H1 (cell line): ENCODE data around the gene B3GALT5. TPM values are rescaled to one million over a fixed set of nuclear protein-coding genes. Genes with fewer than 3 reads are reported as not detected.

Source experiments
- CTCF ChIA-PET: fragments of 300-600 bp; sonication (Branson Sonifier 250); formaldehyde crosslinking; loops from one replicate; lab custom pipeline; 2021; ENCODE audit not compliant: partially characterized antibody; lab: Charles Lee
- POLR2A ChIA-PET: fragments of 300-600 bp; sonication (Branson Sonifier 250); formaldehyde crosslinking; loops from one replicate; lab custom pipeline; 2021; ENCODE audit warnings: inconsistent platforms; ENCODE audit not compliant: partially characterized antibody; lab: Charles Lee
- DNase-seq, 2 experiments: peaks; one replicate each; pipeline versions ENCODE4 v3.0.0 to v3.0.0-alpha.2; 2010 to 2022; ENCODE audit warnings: low spot score in 2 of 2, low read depth in 1 of 2, mixed read lengths in 1 of 2
- FAIRE-seq: peaks from 2 replicates; lab custom pipeline; 2011; peaks lifted over from hg19 to GRCh38; lab: Jason Lieb, UNC
- H2AFZ ChIP-seq: 2 replicates; pipeline ENCODE4 v1.8.1; 2012; ENCODE audit warnings: low read length, inconsistent platforms
- H2AK5ac ChIP-seq: 2 replicates; pipeline ENCODE4 v1.6.1; 2013; ENCODE audit warnings: low read depth, low read length
- H2BK120ac ChIP-seq: replicated peaks from 2 replicates; pipeline ENCODE3; 2013; ENCODE audit warnings: low read depth, low read length, inconsistent platforms
- H2BK12ac ChIP-seq: 2 replicates; pipeline ENCODE4 v1.6.1; 2013; ENCODE audit warnings: low read depth, low read length
- H2BK15ac ChIP-seq: 2 replicates; pipeline ENCODE4 v1.6.1; 2013; ENCODE audit warnings: low read length
- H2BK20ac ChIP-seq: 2 replicates; pipeline ENCODE4 v1.6.1; 2013; ENCODE audit warnings: low read length
- H2BK5ac ChIP-seq: 2 replicates; pipeline ENCODE4 v1.6.1; 2013; ENCODE audit warnings: low read depth, low read length
- H3K14ac ChIP-seq: 2 replicates; pipeline ENCODE4 v1.6.1; 2013; ENCODE audit warnings: inconsistent platforms; ENCODE audit not compliant: insufficient read length
- H3K18ac ChIP-seq: 2 replicates; pipeline ENCODE4 v1.6.1; 2013; ENCODE audit warnings: low read length; ENCODE audit errors: extremely low read depth
- H3K23ac ChIP-seq: 2 replicates; pipeline ENCODE4 v1.6.1; 2013; ENCODE audit warnings: inconsistent platforms; ENCODE audit not compliant: insufficient read length
- H3K23me2 ChIP-seq: 2 replicates; pipeline ENCODE4 v1.6.1; 2013; ENCODE audit warnings: low read depth, low read length
- H3K27ac ChIP-seq: 2 replicates; pipeline ENCODE4 v1.6.1; 2011; ENCODE audit warnings: low read depth, low read length, inconsistent platforms
- H3K27me3 ChIP-seq, 4 experiments: replicated peaks in 1 of 4; 1 replicate in 1 of 4; 2 replicates in 3 of 4; pipeline versions ENCODE4 v1.6.1 to v1.8.1; 2011 to 2013; ENCODE audit warnings: low read length in 3 of 4, mild to moderate bottlenecking in 3 of 4, inconsistent platforms in 2 of 4, mixed read lengths in 2 of 4, moderate library complexity in 1 of 4; ENCODE audit not compliant: control insufficient read depth in 3 of 4, insufficient read depth in 3 of 4; ENCODE audit errors: extremely low read depth in 1 of 4
- H3K36me3 ChIP-seq, 4 experiments: 2 replicates each; pipeline versions ENCODE4 v1.6.1 to v1.8.1; 2011 to 2013; ENCODE audit warnings: mild to moderate bottlenecking in 4 of 4, low read length in 3 of 4, moderate library complexity in 2 of 4, control low read depth in 1 of 4, inconsistent platforms in 1 of 4; ENCODE audit not compliant: insufficient read depth in 4 of 4, control insufficient read depth in 2 of 4
- H3K4ac ChIP-seq: replicated peaks from 2 replicates; pipeline ENCODE3; 2013; ENCODE audit warnings: low read length, low read depth, mixed read lengths, inconsistent platforms; ENCODE audit not compliant: insufficient read length
- H3K4me1 ChIP-seq, 4 experiments: replicated peaks in 1 of 4; 1 replicate in 1 of 4; 2 replicates in 3 of 4; pipeline versions ENCODE4 v1.6.1 to v1.8.1; 2011 to 2013; ENCODE audit warnings: low read length in 3 of 4, inconsistent platforms in 2 of 4, mixed read lengths in 1 of 4; ENCODE audit not compliant: insufficient read depth in 4 of 4, control insufficient read depth in 3 of 4
- H3K4me2 ChIP-seq, 2 experiments: 2 replicates each; pipeline versions ENCODE4 v1.6.1 to v1.8.1; 2011 to 2013; ENCODE audit warnings: low read depth in 2 of 2, low read length in 2 of 2, control low read depth in 1 of 2, inconsistent platforms in 1 of 2, mild to moderate bottlenecking in 1 of 2; ENCODE audit not compliant: insufficient read depth in 1 of 2
- H3K4me3 ChIP-seq, 4 experiments: fragments of 200-600, 300-600 bp in 1 of 4; sonication (generic), shearing (Covaris generic), sonication (Bioruptor Twin) in 1 of 4; 2 replicates each; pipeline versions ENCODE4 v1.5.1 to v1.8.1; 2011 to 2016; ENCODE audit warnings: low read length in 4 of 4, low read depth in 3 of 4, control low read depth in 2 of 4, inconsistent platforms in 2 of 4, mild to moderate bottlenecking in 2 of 4, mixed read lengths in 1 of 4, moderate library complexity in 1 of 4; ENCODE audit not compliant: insufficient read depth in 2 of 4; ENCODE audit errors: extremely low read depth in 1 of 4
- H3K56ac ChIP-seq: replicated peaks from 2 replicates; pipeline ENCODE3; 2013; ENCODE audit warnings: low read depth, mild to moderate bottlenecking, mixed read lengths, low read length, inconsistent platforms; ENCODE audit not compliant: insufficient read length
- H3K79me1 ChIP-seq: 2 replicates; pipeline ENCODE4 v1.6.1; 2013; ENCODE audit warnings: low read depth, low read length, control low read depth
- H3K79me2 ChIP-seq, 2 experiments: 2 replicates each; pipeline versions ENCODE4 v1.6.1 to v1.8.1; 2012 to 2013; ENCODE audit warnings: low read length in 2 of 2, mild to moderate bottlenecking in 2 of 2, inconsistent platforms in 1 of 2; ENCODE audit not compliant: insufficient read depth in 2 of 2, control insufficient read depth in 1 of 2
- H3K9ac ChIP-seq, 4 experiments: replicated peaks in 1 of 4; 1 replicate in 1 of 4; 2 replicates in 3 of 4; pipeline versions ENCODE4 v1.6.1 to v1.8.1; 2011 to 2013; ENCODE audit warnings: low read depth in 3 of 4, low read length in 3 of 4, control low read depth in 2 of 4, mild to moderate bottlenecking in 2 of 4, moderate library complexity in 2 of 4, inconsistent platforms in 1 of 4; ENCODE audit errors: extremely low read depth in 1 of 4
- H3K9me3 ChIP-seq, 2 experiments: 2 replicates each; pipeline versions ENCODE4 v1.6.1 to v1.8.1; 2012 to 2013; ENCODE audit warnings: mild to moderate bottlenecking in 2 of 2, moderate library complexity in 2 of 2, control low read depth in 1 of 2, inconsistent platforms in 1 of 2, low read depth in 1 of 2, low read length in 1 of 2, mixed read lengths in 1 of 2; ENCODE audit not compliant: insufficient read depth in 2 of 2
- H4K20me1 ChIP-seq, 2 experiments: replicated peaks in 1 of 2; 2 replicates each; pipeline versions ENCODE3 to v1.8.1; 2011 to 2013; ENCODE audit warnings: inconsistent platforms in 2 of 2, low read length in 2 of 2, mild to moderate bottlenecking in 1 of 2; ENCODE audit not compliant: insufficient read depth in 2 of 2, control insufficient read depth in 1 of 2
- H4K5ac ChIP-seq: 2 replicates; pipeline ENCODE4 v1.6.1; 2013; ENCODE audit warnings: low read length, low read depth, mixed read lengths, inconsistent platforms; ENCODE audit not compliant: insufficient read length
- H4K8ac ChIP-seq: 2 replicates; pipeline ENCODE4 v1.8.0; 2013; ENCODE audit warnings: mild to moderate bottlenecking, moderate library complexity, low read length, inconsistent platforms; ENCODE audit not compliant: insufficient read depth; ENCODE audit errors: extremely low read depth
- H4K91ac ChIP-seq: replicated peaks from 2 replicates; pipeline ENCODE3; 2013; ENCODE audit warnings: low read length, mixed read lengths, inconsistent platforms; ENCODE audit not compliant: insufficient read length
- BRCA1 ChIP-seq: IDR thresholded peaks from 2 replicates; pipeline ENCODE4 v1.6.1; 2012; ENCODE audit warnings: low read depth, low read length, improper control_type of control experiment
- CHD1 ChIP-seq: IDR thresholded peaks from 2 replicates; pipeline ENCODE4 v1.6.1; 2012; ENCODE audit warnings: low read depth, low read length, improper control_type of control experiment
- CHD2 ChIP-seq: IDR thresholded peaks from 2 replicates; pipeline ENCODE4 v1.6.1; 2012; ENCODE audit warnings: low read length, improper control_type of control experiment
- CREB1 ChIP-seq: IDR thresholded peaks from 2 replicates; pipeline ENCODE4 v1.6.1; 2012; ENCODE audit warnings: inconsistent platforms
- FOSL1 ChIP-seq: IDR thresholded peaks from 2 replicates; pipeline ENCODE4 v1.6.1; 2011; ENCODE audit warnings: mild to moderate bottlenecking, low read depth, low read length, moderate library complexity; ENCODE audit not compliant: insufficient read depth
- MAX ChIP-seq: IDR thresholded peaks from 2 replicates; pipeline ENCODE4 v1.6.1; 2012; ENCODE audit warnings: inconsistent platforms
- NANOG ChIP-seq: IDR thresholded peaks from 2 replicates; pipeline ENCODE4 v1.6.1; 2011; ENCODE audit warnings: low read length, low read depth, mild to moderate bottlenecking, inconsistent platforms; ENCODE audit not compliant: insufficient read depth, poor library complexity, severe bottlenecking
- POU5F1 ChIP-seq: IDR thresholded peaks from 2 replicates; pipeline ENCODE4 v1.6.1; 2011; ENCODE audit warnings: low read depth, mild to moderate bottlenecking, low read length, moderate library complexity
- RNF2 ChIP-seq: fragments of 200-900, 300-1000 bp; sonication (generic); IDR thresholded peaks from 2 replicates; pipeline ENCODE4 v1.7.1; 2016; ENCODE audit warnings: borderline replicate concordance, low read depth, mild to moderate bottlenecking, antibody characterized with exemption, low read length; ENCODE audit not compliant: poor library complexity, severe bottlenecking; ENCODE audit errors: missing control alignments
- SIN3A ChIP-seq, 2 experiments: IDR thresholded peaks in 1 of 2; conservative IDR thresholded peaks in 1 of 2; 2 replicates each; pipeline ENCODE4 v1.6.1; 2011 to 2012; ENCODE audit warnings: low read length in 2 of 2, improper control_type of control experiment in 1 of 2, low read depth in 1 of 2, mild to moderate bottlenecking in 1 of 2
- SIRT6 ChIP-seq: IDR thresholded peaks from one replicate; pipeline ENCODE4 v1.7.1; 2012; ENCODE audit warnings: low read length, inconsistent platforms
- SP1 ChIP-seq: IDR thresholded peaks from 2 replicates; pipeline ENCODE4 v1.6.1; 2011; ENCODE audit warnings: low read depth, low read length
- SP4 ChIP-seq: IDR thresholded peaks from 2 replicates; pipeline ENCODE4 v1.6.1; 2012; ENCODE audit warnings: low read length, inconsistent platforms
- SRF ChIP-seq: IDR thresholded peaks from 2 replicates; pipeline ENCODE4 v1.6.1; 2011; ENCODE audit warnings: mild to moderate bottlenecking, low read depth, low read length, moderate library complexity
- TBP ChIP-seq: IDR thresholded peaks from 2 replicates; pipeline ENCODE4 v1.6.1; 2011; ENCODE audit warnings: low read depth, low read length, improper control_type of control experiment
- TCF12 ChIP-seq: IDR thresholded peaks from 2 replicates; pipeline ENCODE4 v1.6.1; 2011; ENCODE audit warnings: low read depth, mild to moderate bottlenecking, low read length
- polyA plus RNA-seq, 7 experiments: library from polyadenylated mRNA; depleted of rRNA in 3 of 7; stranded (reverse) in 5 of 7; unstranded in 2 of 7; fragments of >200 nt in 5 of 7; fragments of 200-250 nt in 2 of 7; gene quantifications; 1 replicate in 5 of 7; 2 replicates in 1 of 7; 4 replicates in 1 of 7; pipeline versions ENCODE4 v1.2.1 to v1.2.3, GENCODE V29; 2011 to 2013; ENCODE audit warnings: missing spikeins in 2 of 7, mixed read lengths in 2 of 7
- total RNA-seq: library from RNA; stranded (reverse); fragmentation: NEBNext Ultra II Directional; extraction: Animal tissue kit (Norgen Biotek cat#: 25700); gene quantifications from 2 replicates; pipeline ENCODE4 v1.2.1, GENCODE V29; 2021

The B3GALT5 gene
- total and polyA plus RNA-seq, 2 of the 8 experiments (the other 6 are each of a cell fraction or from before 2014, with no cell fraction given), result 11.9 to 25.1 TPM

DNA sequence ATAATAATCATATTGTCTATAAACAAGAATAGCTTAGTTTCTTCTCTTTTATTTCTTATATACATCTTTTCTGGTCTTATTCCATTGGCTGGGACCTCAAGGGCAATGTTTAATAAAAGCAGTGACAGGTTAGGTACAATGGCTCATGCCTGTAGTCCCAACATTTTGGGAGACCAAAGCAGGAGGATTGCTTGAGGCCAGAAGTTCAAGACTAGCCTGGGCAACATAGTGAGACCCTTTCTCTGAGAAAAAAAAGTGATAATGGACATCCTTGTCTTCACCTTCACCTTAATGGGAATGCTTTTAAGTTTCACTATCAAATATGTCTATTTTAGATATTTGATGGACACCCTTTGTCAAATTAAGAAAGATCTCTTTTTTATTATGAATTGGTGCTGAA, 8.1 kb downstream of the B3GALT5 start:
- Histone ChIP-seq H3K9me3 (no peaks in the 10 kb centered on the region), H2BK12ac (no peak overlapping the region), H3K27ac (no peak overlapping the region), H3K56ac (no peak overlapping the region), H3K4me1 (peaks cover 0 to 6% (median 2%) of the 10 kb centered on the region in 4 experiments; a peak in 3 of 7 replicates), H3K79me2 (peaks cover 9 to 99% of the 10 kb centered on the region in 2 experiments), H3K4ac (no peak overlapping the region), H3K9ac (no peak overlapping the region), H4K5ac (no peak overlapping the region), H3K79me1 (no peaks in the 10 kb centered on the region; the same call in 1 of the 2 replicates), H2BK15ac (no peak overlapping the region), H4K20me1 (peaks cover 2 to 3% of the 10 kb centered on the region in 2 experiments), H3K27me3 (no peaks in the 10 kb centered on the region), H2BK20ac (no peak overlapping the region), H3K23ac (no peak overlapping the region), H3K14ac (no peak overlapping the region), H4K8ac (no peak overlapping the region), H3K4me2 (no peak overlapping the region), H2BK120ac (no peak overlapping the region), H4K91ac (no peak overlapping the region), H2BK5ac (no peak overlapping the region), H2AFZ (no peak overlapping the region), H3K4me3 (no peak overlapping the region), H3K23me2 (no peaks in the 10 kb centered on the region; the same call in 1 of the 2 replicates), H3K36me3 (peaks cover 0 to 31% (median 15%) of the 10 kb centered on the region in 4 experiments; a peak in 5 of 8 replicates), H3K18ac (no peak overlapping the region), H2AK5ac (no peak overlapping the region)
- DNase-seq (peak in 1 of 2 experiments; percentile 16), FAIRE-seq (no peak)
- ChIA-PET CTCF (interaction anchor here (1.0 kb wide), 1 partner anchor 18 kb away, joined by 3 read pairs; no protein-coding TSS in a partner anchor), POLR2A (interaction anchor here (0.7 to 16.0 kb wide), 3 partner anchors 10 to 55 kb away, joined by 3 to 222 read pairs (median 9); no protein-coding TSS in a partner anchor)
- no peak for TF ChIP-seq CREB1
- TF ChIP-seq NANOG, result no peak
- TF ChIP-seq FOSL1, result no peak
- TF ChIP-seq TCF12, result no peak
- TF ChIP-seq SIRT6, result no peak
- no peak for TF ChIP-seq POU5F1
- no peak for TF ChIP-seq MAX
- no peak for TF ChIP-seq SIN3A (conservative IDR thresholded peaks at IDR 0.05 in 1 of 2, IDR thresholded peaks at IDR 0.05 in 1 of 2; ENCODE audit: low read depth in 1 of 2, low read length in 2 of 2)
- TF ChIP-seq SRF, result no peak
- no peak for TF ChIP-seq TBP
- no peak for TF ChIP-seq RNF2
- no peak for TF ChIP-seq SP4
- no peak for TF ChIP-seq BRCA1
- no peak for TF ChIP-seq CHD2
- TF ChIP-seq SP1, result no peak
- no peak for TF ChIP-seq CHD1
